Uterus (tissue), 2 donors: ENCODE measurements around the gene LPCAT3.

Source experiments
- CTCF ChIP-seq, 4 experiments: fragments of 200-600 bp in 2 of 4; fragments of 450-650 bp in 2 of 4; sonication (generic) in 2 of 4; IDR thresholded peaks; one replicate each; pipeline ENCODE4 v1.5.1; 2016 to 2019; ENCODE audit warnings: antibody characterized with exemption in 4 of 4, mild to moderate bottlenecking in 2 of 4, moderate library complexity in 1 of 4
- POLR2A ChIP-seq, 2 donors: fragments of 450-650 bp; IDR thresholded peaks; one replicate each; pipeline ENCODE4 v1.6.1; 2016; ENCODE audit warnings: antibody characterized with exemption in 2 of 2, mild to moderate bottlenecking in 1 of 2, moderate library complexity in 1 of 2

DNA sequence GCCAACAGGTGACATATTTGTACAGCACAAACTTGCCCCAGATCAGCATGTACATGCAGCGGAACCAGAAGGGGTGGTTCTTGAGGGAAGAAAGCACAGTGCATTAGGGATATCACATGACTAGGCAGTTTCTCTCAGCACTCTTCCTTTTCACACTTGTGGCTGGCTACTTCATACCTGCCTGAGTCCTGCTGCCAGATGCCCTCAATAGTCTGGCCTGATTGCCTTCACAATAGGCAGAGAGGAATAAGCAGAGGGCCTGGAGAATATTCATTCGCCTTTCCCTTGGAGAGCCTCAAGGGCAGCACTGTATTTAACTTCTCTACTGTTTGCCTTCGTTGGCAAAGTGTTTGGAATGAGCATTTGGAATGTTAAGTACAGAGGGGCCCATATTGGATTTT is 39.7 kb downstream of the LPCAT3 start:
- no peak for TF ChIP-seq CTCF (IDR thresholded peaks at IDR 0.05)
- no peak for TF ChIP-seq POLR2A (IDR thresholded peaks at IDR 0.05)
